Measurements from ENCODE around the gene MVD. TPM values are rescaled to one million over a fixed set of nuclear protein-coding genes. Genes with fewer than 3 reads are reported as not detected.

The MVD gene
- total and polyA plus RNA-seq, 2 of the 13 experiments (the other 11 are each of a cell fraction or from before 2014, with no cell fraction given) = 28.1 to 187 TPM

GRCh38 chr16:88677721-88678120 is 14.8 kb upstream of the MVD start (continued):
- no peak for TF ChIP-seq PAXIP1 (CRISPR knock-in tag; conservative IDR thresholded peaks at IDR 0.05)
- 0 out of 2 replicates have a peak, but pooled peaks have one; percentile 5 for TF ChIP-seq IRF1 (CRISPR knock-in tag; IDR thresholded peaks at IDR 0.05; ENCODE audit: low read depth)
- TF ChIP-seq SALL2 (CRISPR knock-in tag; IDR thresholded peaks at IDR 0.05) = no peak
- TF ChIP-seq HIC2 (CRISPR knock-in tag; IDR thresholded peaks at IDR 0.05; ENCODE audit: low read depth) = no peak
- no peak for TF ChIP-seq E2F2 (CRISPR knock-in tag; IDR thresholded peaks at IDR 0.05; ENCODE audit: borderline replicate concordance)
- no peak for TF ChIP-seq POLR2AphosphoS5 (IDR thresholded peaks at IDR 0.05; ENCODE audit: low read depth, low read length)
- TF ChIP-seq ZNF605 (CRISPR knock-in tag; IDR thresholded peaks at IDR 0.05) = 0 out of 2 replicates have a peak, but pooled peaks have one; percentile 36
- no peak for TF ChIP-seq CBX5 (CRISPR knock-in tag; IDR thresholded peaks at IDR 0.05; ENCODE audit: borderline replicate concordance)
- TF ChIP-seq IRF2 (CRISPR knock-in tag; IDR thresholded peaks at IDR 0.05) = no peak
- TF ChIP-seq PREB (CRISPR knock-in tag; IDR thresholded peaks at IDR 0.05) = no peak
- no peak for TF ChIP-seq SKIL (CRISPR knock-in tag; IDR thresholded peaks at IDR 0.05; ENCODE audit: borderline replicate concordance)
- TF ChIP-seq PHF8 (CRISPR knock-in tag; IDR thresholded peaks at IDR 0.05) = 0 out of 2 replicates have a peak, but pooled peaks have one; percentile 20
- peak; percentile 61; the same call in 1 of the 2 replicates for TF ChIP-seq ZNF224 (CRISPR knock-in tag; IDR thresholded peaks at IDR 0.05)
- TF ChIP-seq ZNF556 (CRISPR knock-in tag; IDR thresholded peaks at IDR 0.05; ENCODE audit: borderline replicate concordance) = 0 out of 2 replicates have a peak, but pooled peaks have one; percentile 10
- TF ChIP-seq ZNF496 (CRISPR knock-in tag; IDR thresholded peaks at IDR 0.05; ENCODE audit: insufficient replicate concordance) = no peak
- TF ChIP-seq NONO (IDR thresholded peaks at IDR 0.05) = no peak
- peak; percentile 43 for TF ChIP-seq NONO (CRISPR knock-in tag; conservative IDR thresholded peaks at IDR 0.05)

All from HepG2 (cell line).